Endothelial cell of umbilical vein (primary cell): ENCODE data around the gene C8B.

ENCODE experiments used
- CTCF ChIP-seq, 2 donors: IDR thresholded peaks; 1 replicate in 1 of 2; 2 replicates in 1 of 2; pipeline ENCODE4 v1.5.1; 2011; ENCODE audit warnings: low read length in 2 of 2, mild to moderate bottlenecking in 2 of 2, moderate library complexity in 2 of 2, control low read depth in 1 of 2, inconsistent platforms in 1 of 2, low read depth in 1 of 2; ENCODE audit not compliant: insufficient read depth in 1 of 2; ENCODE audit errors: extremely low read depth in 1 of 2
- MYC ChIP-seq: IDR thresholded peaks from one replicate; pipeline ENCODE4 v1.6.1; 2011; ENCODE audit warnings: mild to moderate bottlenecking, low read depth, low read length
- POLR2A ChIP-seq: IDR thresholded peaks from 2 replicates; pipeline ENCODE4 v1.6.1; 2012; ENCODE audit warnings: low read depth, mild to moderate bottlenecking, control low read depth, low read length
- POLR2AphosphoS5 ChIP-seq: IDR thresholded peaks from 2 replicates; pipeline ENCODE4 v1.6.1; 2012; ENCODE audit warnings: low read depth, mild to moderate bottlenecking, control low read depth, low read length, moderate library complexity; ENCODE audit not compliant: insufficient read depth

GRCh38 chr1:57007472-57007871 is 41.7 kb upstream of the C8B start:
- TF ChIP-seq CTCF (IDR thresholded peaks at IDR 0.05; ENCODE audit: extremely low read depth in 1 of 2, insufficient read depth in 1 of 2, low read depth in 1 of 2, low read length in 2 of 2) (no peak), POLR2A (no peak), MYC (no peak), POLR2AphosphoS5 (no peak)
